Ramos (cell line): ENCODE measurements around the gene PVALB.
"Not testable (repeated sequence)": the region's sequence is repeated elsewhere in the genome, so short reads cannot be mapped to it uniquely, and the experiment has no call there.

ENCODE experiments used
- in situ Hi-C: fragments of 300-500 bp; cut with MboI; formaldehyde crosslinking; loops from one replicate; pipeline ENCODE4 v1.14.3; 2022; ENCODE audit warnings: low sequenced_read_pairs; ENCODE audit not compliant: unreplicated experiment

Gene PVALB

GRCh38 chr22:36760786-36761185, 56.0 kb downstream of the PVALB start:
- in situ Hi-C loops: no loop called here

GRCh38 chr22:36759481-36760159, 57.2 kb downstream of the PVALB start:
- in situ Hi-C loops: no loop called here

- in situ Hi-C loops: no loop called here
Observed at GRCh38 chr22:36758792-36759271, 58.0 kb downstream of the PVALB start.

- in situ Hi-C loops: no loop called here
Observed at GRCh38 chr22:36757668-36758211, 59.1 kb downstream of the PVALB start.

GRCh38 chr22:36756746-36757655, 59.8 kb downstream of the PVALB start:
- in situ Hi-C loops: no loop called here

GRCh38 chr22:36756031-36756430, 60.8 kb downstream of the PVALB start:
- in situ Hi-C loops: no loop called here

GRCh38 chr22:36755316-36755715, 61.5 kb downstream of the PVALB start:
- in situ Hi-C loops: no loop called here

GRCh38 chr22:36754881-36755280, 62.0 kb downstream of the PVALB start:
- in situ Hi-C loops: not testable (repeated sequence)

- in situ Hi-C loops: no loop called here
Observed at GRCh38 chr22:36753916-36754315, 62.9 kb downstream of the PVALB start.

GRCh38 chr22:36753120-36753802, 63.6 kb downstream of the PVALB start:
- in situ Hi-C loops: no loop called here
